Activated T-cell treated with anti-CD3 and anti-CD28 coated beads for 4 hours (primary cell): Measurements from ENCODE around the gene PROK2.

Experiments
- DNase-seq: peaks from one replicate; pipeline ENCODE4 v3.0.0-alpha.2; 2020

PROK2 gene, protein sequence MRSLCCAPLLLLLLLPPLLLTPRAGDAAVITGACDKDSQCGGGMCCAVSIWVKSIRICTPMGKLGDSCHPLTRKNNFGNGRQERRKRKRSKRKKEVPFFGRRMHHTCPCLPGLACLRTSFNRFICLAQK

DNA sequence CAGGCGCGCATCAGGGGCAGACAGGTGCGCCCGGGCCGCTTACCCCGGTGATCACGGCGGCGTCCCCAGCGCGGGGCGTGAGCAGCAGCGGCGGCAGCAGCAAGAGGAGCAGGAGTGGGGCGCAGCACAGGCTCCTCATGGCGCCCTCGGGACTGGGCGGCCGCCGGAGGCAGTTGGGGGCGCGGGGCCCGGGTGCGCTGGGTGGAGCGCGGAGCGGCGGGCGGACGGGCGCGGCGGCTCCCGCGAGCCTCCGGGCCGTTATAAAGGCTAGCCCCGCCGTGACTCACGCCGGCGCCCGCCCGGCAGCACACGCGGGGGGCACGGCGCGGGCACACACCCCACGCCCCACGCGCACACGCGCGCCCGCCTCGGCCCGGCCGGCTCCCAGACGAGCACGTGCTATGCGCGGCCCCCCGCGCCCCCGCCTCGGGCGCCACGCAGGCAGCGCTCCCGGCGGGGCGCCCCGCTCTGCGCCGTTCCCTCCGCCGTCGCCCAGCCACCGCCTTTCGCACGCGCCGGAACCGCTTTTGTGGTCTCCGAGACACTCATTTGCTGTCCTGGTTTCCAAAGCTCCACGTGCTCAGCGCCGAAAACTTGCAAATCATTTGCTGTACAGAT, at the start of gene PROK2:
PROK2 (minus strand) TSS at position 235 of the 618 bp plus-strand sequence; CDS start at position 139, 96 bp downstream.
- DNase-seq, result peak; percentile 15

GRCh38 chr3:71831599-71831998, 46.7 kb upstream of the PROK2 start:
- DNase-seq, result no peak

DNA sequence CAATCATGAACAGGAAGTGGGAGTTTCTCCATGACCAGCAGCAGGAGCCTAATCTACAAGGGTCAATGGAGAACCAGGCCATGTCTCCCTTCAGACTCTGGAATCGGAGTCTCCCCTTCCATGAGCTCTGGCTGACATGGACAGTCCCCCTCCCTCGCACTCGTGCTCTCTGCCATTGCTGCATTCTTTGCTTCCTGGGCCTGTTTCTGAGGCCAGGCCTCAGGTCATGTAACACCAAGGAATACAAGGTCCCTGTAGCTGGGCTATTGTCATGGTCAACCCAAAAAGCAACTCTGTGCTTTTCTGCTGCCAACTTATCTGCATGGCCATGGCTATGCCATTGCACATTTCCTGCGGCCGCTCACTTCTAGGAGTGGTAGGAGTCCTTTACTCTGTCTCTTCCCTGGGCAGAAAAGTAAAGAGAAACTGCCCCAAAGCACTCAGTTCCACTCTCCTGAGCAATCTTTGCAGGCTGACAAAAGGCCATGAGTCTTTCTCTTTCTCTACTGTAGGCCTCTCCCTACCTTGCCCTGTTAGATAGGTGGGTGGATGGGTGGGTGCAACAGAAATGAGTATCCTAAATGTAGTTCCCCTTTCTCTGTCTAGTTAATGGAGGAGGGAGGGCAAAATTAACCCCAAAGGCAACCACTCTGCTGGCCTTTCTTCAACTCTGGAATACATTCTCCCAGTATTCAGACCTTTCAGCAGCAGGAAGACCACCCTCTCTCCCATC, 40.8 kb upstream of the PROK2 start:
- no peak for DNase-seq

GRCh38 chr3:71821116-71821515, 36.2 kb upstream of the PROK2 start:
- no peak for DNase-seq

GRCh38 chr3:71817262-71817661, 32.3 kb upstream of the PROK2 start:
- no peak for DNase-seq

GRCh38 chr3:71816767-71817156, 31.8 kb upstream of the PROK2 start:
- DNase-seq, result no peak

DNA sequence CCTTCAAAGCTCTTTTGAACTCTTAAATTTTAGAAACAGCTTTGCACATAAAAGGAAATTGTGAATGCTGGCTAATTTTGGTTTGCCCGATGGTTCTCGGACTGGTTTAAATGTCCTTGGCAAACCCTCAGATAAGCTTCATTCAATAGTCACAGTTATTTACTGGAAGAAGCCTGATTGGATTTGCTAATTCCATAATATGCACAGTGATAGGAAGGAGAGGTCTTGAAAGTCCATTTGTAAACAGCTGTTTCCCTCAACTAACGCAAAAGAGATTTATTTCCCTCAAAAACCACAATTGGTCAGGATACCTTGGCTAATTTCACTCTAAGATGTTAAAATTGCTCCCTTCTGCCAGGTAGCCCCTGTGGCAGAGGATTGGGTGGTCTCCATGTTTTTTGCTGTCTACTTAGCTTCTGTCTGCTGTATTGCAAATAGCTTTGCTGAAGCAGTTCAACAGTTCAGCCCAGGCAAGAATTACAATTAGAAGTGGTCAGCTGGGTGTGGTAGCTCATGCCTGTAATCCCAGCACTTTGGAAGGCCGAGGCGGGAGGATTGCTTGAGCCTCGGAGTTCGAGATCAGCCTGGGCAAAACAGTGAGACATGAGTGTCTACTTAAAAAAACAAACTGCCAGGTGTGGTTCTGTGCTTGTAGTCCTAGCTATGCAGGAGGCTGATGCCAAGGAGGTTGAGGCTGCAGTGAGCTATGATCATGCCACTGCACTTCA, 30.6 kb upstream of the PROK2 start:
- DNase-seq, result no peak

DNA sequence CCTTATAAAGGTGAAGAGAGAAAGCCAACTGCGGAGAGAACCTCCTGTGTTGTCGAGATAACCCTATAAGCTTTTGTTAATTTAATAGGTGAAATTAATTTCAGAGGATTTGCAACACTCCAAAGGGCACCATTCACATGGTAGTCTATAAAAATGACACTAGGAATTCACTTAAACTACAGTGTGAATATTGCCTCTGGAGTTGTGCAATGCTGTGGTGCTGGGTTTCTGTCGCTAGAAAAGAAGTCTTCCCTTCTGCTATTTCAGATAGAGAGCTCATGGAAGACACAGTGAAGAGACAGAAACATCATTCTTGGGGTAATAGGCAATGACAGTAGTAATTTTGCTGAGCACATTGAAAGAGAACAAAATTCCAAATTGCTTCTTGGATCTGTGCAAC, 28.8 kb upstream of the PROK2 start:
- no peak for DNase-seq

- no peak for DNase-seq
These were observed 28.1 kb upstream of the PROK2 start for GRCh38 chr3:71813073-71813472.

GRCh38 chr3:71810056-71810455, 25.1 kb upstream of the PROK2 start:
- DNase-seq, result no peak

DNA sequence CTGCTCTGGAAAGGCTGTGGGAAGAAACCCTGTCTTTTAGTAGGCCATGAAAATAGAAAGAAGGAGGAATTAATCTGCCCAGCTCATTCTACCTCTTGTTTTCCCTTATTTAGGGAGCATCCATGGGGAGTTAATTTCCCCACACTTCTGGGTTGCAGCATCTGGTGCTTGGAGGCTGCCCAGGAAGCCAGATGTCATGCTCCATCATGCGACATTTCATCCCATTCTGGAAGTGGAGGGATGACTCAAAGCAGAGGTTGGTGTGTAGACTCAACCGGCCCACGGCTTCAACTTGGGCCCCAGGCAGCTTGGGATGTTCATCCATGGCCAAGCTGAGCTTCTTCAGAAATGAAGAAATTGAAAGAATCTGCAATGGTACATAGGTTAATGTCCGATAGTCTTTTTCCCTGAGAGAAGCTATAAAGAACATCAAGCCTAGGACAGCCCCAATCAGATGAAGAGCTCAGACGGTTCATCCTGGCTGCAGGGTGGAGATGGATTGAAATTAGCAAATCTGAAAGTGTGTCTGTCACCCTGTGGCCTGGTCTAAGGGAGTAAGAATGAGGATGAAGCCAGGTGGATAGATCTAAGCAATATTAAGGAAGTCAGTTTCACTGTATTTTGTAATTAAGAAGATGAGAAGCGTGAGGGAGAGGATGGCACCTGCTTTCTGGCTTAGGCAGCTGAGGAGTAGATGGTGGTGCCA, 24.5 kb upstream of the PROK2 start:
- DNase-seq, result no peak

DNA sequence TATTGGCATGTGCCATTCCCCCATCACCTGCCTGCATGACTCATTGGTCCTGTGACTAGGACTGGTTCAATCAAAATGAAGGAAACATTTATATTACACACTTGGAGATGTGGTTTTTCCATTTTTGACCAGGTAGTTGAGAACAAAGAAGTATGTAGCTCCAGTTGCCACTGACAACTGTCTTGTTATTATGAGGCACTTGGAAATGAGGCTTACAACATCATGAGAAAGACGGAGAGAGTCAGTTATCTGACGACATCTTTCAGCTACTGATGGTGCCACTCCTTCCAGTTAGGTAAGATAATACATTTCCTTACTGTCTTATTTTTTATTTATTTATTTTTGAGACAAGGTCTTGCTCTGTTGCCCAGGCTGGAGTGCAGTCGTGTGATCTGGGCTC, 21.8 kb upstream of the PROK2 start:
- DNase-seq, result no peak

DNA sequence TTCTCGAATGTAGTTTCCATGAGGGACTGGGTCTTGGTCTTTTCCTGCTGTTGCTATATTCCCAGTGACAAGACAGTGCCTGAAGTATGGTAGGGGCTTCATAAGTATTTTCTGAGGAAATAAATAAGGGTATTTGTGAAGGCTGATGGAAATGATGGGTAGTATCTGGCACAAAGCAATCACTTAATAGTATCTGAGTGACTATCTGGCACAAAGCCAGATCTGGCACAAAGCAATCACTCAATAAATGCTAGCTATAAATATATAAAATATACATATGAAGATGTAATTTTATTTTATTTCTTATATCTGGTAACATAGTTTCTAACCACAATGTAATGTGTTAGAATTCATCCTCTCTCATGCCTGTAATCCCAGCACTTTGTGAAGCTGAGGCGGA, 20.7 kb upstream of the PROK2 start:
- DNase-seq, result no peak

DNA sequence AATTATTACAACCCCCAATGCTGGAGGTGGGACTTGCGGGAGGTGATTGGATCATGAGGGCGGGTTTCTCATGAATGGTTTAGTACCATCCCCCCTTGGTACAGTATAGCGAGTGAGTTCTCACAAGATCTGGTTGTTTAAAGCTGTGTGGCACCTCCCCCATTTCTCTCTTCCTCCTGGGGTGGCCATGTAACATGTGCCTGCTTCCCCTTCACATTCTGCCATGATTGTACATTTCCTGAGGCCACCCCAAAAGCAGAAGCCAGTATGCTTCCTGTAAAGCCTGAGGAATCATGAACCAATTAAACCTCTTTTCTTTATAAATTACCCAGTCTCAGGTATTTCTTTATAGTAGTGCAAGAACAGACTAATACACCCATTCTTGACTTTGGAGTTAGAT, 20.3 kb upstream of the PROK2 start:
- no peak for DNase-seq

DNA sequence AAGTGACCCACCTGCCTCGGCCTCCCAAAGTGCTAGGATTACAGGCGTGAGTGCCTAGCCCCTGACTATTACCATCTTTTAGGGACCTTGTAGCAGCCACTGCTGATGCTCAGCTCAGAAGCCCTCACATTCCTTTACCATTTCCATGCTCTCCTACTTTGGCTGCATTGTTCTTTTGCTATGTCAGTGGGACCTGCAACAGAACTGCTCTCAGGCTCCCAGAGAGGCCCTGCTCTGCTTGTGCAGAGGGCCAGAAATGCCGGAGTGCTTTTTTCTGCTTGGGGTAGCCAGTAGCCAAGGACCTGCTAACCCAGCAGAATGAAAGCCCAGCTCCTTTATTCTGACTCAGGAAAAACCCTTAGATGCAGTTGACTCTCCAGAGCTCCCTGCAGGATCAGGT, 18.3 kb upstream of the PROK2 start:
- no peak for DNase-seq

- no peak for DNase-seq
These were observed 17.0 kb upstream of the PROK2 start for GRCh38 chr3:71801986-71802385.

GRCh38 chr3:71800023-71800422, 15.1 kb upstream of the PROK2 start:
- no peak for DNase-seq

DNA sequence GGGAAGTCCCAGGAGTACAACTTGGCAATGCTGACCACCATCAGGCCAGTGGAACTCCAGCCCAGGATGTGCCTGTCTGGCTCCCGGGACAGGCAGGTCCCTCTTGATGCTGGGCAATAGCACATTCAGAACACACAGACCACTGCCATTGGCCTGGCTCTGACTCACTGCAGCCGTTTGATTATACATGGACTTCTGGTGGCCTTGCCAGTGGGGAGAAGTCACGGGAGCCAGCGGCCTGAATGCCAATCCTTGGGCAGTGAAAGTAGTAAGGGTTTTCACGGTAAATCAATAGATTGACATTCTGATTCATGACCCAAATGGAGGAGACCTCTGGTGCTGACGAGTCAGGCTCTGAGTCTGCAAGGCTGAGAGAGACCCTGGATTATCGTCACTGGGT, 12.5 kb upstream of the PROK2 start:
- DNase-seq, result no peak

DNA sequence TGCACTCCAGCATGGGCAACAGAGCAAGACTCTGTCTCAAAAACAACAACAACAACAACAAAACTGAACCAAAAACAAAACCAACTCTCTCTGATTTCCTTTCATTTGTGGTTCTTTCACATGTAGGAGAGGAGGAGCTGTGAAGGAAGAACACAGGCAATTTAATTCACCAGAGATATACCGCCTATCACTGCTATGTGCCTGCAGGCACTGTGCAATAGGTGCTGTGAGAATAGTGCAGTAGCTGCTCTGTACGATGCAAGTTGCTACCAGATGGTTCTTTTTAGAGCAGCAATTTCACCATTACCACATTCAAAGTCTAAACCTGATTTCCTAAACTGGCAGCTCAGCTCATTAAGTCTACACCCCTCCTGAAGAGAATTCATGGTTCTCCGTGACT, 11.3 kb upstream of the PROK2 start:
- DNase-seq, result no peak

DNA sequence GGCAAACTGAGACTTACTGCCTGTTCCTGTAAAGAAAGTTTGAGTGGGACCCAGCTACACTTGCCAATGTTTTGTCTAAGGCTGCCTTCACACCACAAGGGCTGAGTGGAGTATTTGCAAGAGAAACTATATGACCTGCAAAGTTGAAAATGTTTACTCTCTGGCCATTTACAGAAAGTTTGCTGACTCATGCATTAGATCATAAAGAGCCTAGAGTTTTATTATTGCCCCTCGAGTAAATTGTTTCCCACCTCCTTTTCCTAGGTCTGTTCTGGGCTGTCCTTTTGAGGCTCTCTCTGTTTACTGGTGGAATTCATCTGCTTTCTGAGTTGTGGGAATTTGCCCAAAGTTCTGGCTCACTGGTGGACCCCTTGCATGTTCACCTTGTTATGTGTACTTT, 6.7 kb upstream of the PROK2 start:
- DNase-seq, result no peak

- no peak for DNase-seq
These were observed 5.0 kb upstream of the PROK2 start for GRCh38 chr3:71789922-71790321.

DNA sequence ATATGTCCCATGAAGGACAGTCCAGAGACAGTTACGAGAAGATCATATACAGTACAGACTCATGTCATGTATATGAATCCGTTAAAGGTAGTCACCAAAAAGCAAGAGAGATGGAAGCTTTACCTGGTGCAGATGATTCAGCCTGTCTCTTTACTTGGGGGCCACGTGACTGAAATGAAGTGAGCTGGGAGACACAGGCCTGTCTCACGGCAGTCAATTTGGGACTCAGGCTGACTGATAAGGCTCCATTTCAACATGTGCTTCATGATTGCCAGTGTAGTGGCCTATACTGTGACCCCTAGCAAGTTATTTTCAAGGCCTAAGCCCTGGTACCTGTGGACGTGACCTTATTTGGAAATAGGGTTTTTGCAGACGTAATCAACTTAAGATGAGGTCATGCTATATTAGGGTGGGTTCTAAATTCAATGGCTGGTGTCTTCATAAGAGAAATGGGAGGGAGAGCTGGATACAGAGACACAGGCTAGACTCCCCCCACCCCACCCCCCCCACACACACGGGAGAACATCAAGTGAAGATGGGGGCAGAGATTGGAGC, 3.0 kb upstream of the PROK2 start:
- DNase-seq, result no peak

GRCh38 chr3:71786551-71786950, 1.6 kb upstream of the PROK2 start:
- DNase-seq, result no peak
